Karpas-422 (cell line): ENCODE results near the gene IPO9. TPM values are rescaled to one million over a fixed set of nuclear protein-coding genes. Genes with fewer than 3 reads are reported as not detected.
"Not testable (repeated sequence)": the region's sequence is repeated elsewhere in the genome, so short reads cannot be mapped to it uniquely, and the experiment has no call there.

Source experiments
- DNase-seq: peaks from one replicate; pipeline ENCODE4 v3.0.0-alpha.2; 2015
- H2AFZ ChIP-seq: fragments of 200-600 bp; sonication (generic); 2 replicates; pipeline ENCODE4 v1.6.1; 2014; ENCODE audit warnings: antibody characterized with exemption, low read length, mixed read lengths
- H3K27ac ChIP-seq: fragments of 200-600 bp; sonication (generic); 2 replicates; pipeline ENCODE4 v1.5.1; 2014; ENCODE audit warnings: mild to moderate bottlenecking, low read length, moderate library complexity
- H3K27me3 ChIP-seq: fragments of 200-600 bp; sonication (generic); 2 replicates; pipeline ENCODE4 v1.6.1; 2014; ENCODE audit warnings: low read length, mixed read lengths
- H3K36me3 ChIP-seq: fragments of 200-600 bp; sonication (generic); 2 replicates; pipeline ENCODE4 v1.6.1; 2014; ENCODE audit warnings: low read length, mixed read lengths; ENCODE audit not compliant: insufficient read depth
- H3K4me1 ChIP-seq: fragments of 200-600 bp; sonication (generic); 2 replicates; pipeline ENCODE4 v1.6.1; 2014; ENCODE audit warnings: mild to moderate bottlenecking, low read length, mixed read lengths
- H3K4me2 ChIP-seq: fragments of 200-600 bp; sonication (generic); 2 replicates; pipeline ENCODE4 v1.6.1; 2014; ENCODE audit warnings: low read length, low read depth, mild to moderate bottlenecking; ENCODE audit not compliant: poor library complexity, severe bottlenecking
- H3K4me3 ChIP-seq: fragments of 200-600 bp; sonication (generic); 2 replicates; pipeline ENCODE4 v1.5.1; 2014; ENCODE audit warnings: mild to moderate bottlenecking, antibody characterized with exemption, low read length, mixed read lengths
- H3K79me2 ChIP-seq: fragments of 200-600 bp; sonication (generic); 2 replicates; pipeline ENCODE4 v1.6.1; 2014; ENCODE audit warnings: mild to moderate bottlenecking, low read length, mixed read lengths
- H3K9ac ChIP-seq: fragments of 200-600 bp; sonication (generic); 2 replicates; pipeline ENCODE4 v1.6.0; 2014; ENCODE audit warnings: low read length
- H3K9me2 ChIP-seq: fragments of 200-600 bp; sonication (generic), shearing (Covaris generic); replicated peaks from 2 replicates; pipeline ENCODE4 v1.6.0; 2014; ENCODE audit warnings: mild to moderate bottlenecking, low read length, moderate library complexity; ENCODE audit not compliant: insufficient read depth
- H3K9me3 ChIP-seq: fragments of 300-700, 200-600 bp; sonication (generic); 2 replicates; pipeline ENCODE4 v1.6.1; 2014; ENCODE audit warnings: low read length, mixed read lengths
- H4K20me1 ChIP-seq: fragments of 200-600 bp; sonication (generic); 2 replicates; pipeline ENCODE4 v1.6.1; 2014; ENCODE audit warnings: mild to moderate bottlenecking, antibody characterized with exemption, low read length, low read depth; ENCODE audit not compliant: insufficient read depth
- total RNA-seq: library from RNA; depleted of rRNA; stranded (reverse); fragments of >200 nt; shearing (Covaris generic); gene quantifications from 2 replicates; pipeline ENCODE4 v1.2.3, GENCODE V29; 2014; ENCODE audit warnings: low replicate concordance

IPO9 gene
- total RNA-seq, 1 experiment from 2014 or later, result 22.7 TPM

DNA sequence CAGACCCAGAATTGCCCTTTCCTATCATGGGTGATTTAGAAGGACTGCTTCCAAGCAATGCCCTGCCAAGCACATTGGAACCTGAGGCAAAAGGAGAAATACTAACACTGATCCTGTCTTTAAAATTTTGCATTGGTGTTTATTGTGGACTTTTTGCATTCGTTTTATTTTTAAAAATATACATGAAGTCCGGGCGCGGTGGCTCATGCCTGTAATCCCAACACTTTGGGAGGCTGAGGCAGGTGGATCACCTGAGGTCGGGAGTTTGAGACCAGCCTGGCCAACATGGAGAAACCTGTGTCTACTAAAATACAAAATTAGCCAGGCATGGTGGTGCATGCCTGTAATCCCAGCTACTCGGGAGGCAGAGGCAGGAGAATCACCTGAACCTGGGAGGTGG lies 72.1 kb downstream of the IPO9 start:
- not testable (repeated sequence) for H4K20me1 ChIP-seq, H3K36me3 ChIP-seq, H3K4me2 ChIP-seq, H3K9me3 ChIP-seq, H3K9ac ChIP-seq, H3K27ac ChIP-seq, H2AFZ ChIP-seq, DNase-seq, H3K4me1 ChIP-seq, H3K9me2 ChIP-seq, H3K4me3 ChIP-seq, H3K79me2 ChIP-seq, H3K27me3 ChIP-seq

DNA sequence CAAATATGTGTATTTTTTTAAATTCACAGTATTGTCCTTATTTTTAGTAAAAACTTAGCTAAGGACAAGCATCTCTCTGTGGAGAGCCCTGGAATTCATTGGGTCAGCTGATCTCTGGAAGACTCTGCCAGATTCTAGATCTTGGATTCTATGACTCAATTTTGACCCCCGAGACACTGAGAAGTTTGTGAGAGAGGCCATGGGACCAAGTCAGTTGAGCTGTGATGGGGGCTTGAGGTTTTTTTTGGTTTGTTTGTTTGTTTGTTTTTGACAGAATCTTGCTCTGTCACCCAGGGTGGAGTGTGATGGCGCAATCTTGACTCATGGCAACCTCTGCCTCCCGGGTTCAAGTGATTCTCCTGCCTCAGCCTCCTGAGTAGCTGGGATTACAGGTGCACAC lies 73.2 kb downstream of the IPO9 start:
- no peak overlapping the region for H3K27ac ChIP-seq
- no peak for DNase-seq
- no peak overlapping the region for H3K4me3 ChIP-seq
- no peaks in the 10 kb centered on the region for H3K27me3 ChIP-seq
- no peaks in the 10 kb centered on the region for H3K4me1 ChIP-seq
- no peak overlapping the region for H2AFZ ChIP-seq
- H3K9me2 ChIP-seq, result no peaks in the 10 kb centered on the region
- no peaks in the 10 kb centered on the region for H3K9me3 ChIP-seq
- H3K79me2 ChIP-seq, result no peaks in the 10 kb centered on the region
- no peaks in the 10 kb centered on the region for H4K20me1 ChIP-seq
- no peak overlapping the region for H3K9ac ChIP-seq
- no peaks in the 10 kb centered on the region for H3K36me3 ChIP-seq
- no peak overlapping the region for H3K4me2 ChIP-seq

DNA sequence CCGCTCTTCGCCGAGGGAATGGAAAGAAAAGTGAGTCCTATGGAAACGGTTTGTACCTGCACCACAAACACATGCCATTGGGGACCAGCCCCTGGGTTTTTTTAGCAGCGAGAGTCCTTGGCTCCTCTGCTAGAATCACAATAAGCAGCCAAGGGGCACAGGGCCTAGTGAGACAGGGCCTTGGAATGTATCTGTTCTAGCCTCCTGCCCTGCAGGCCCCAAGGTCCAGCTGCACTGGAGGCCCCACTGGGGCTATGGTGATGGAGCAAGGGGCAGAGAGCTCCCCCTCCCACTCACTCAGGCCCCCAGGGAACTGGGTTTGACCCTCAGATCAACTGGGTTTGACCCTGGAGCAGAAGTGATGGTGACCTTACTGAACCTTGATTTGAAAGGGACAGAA lies 74.2 kb downstream of the IPO9 start:
- Histone ChIP-seq H3K4me1 (no peaks in the 10 kb centered on the region), H4K20me1 (no peaks in the 10 kb centered on the region), H3K4me2 (no peak overlapping the region), H3K4me3 (no peak overlapping the region), H3K27ac (no peak overlapping the region), H3K79me2 (no peaks in the 10 kb centered on the region), H3K9me3 (no peaks in the 10 kb centered on the region), H3K9ac (no peak overlapping the region), H3K36me3 (no peaks in the 10 kb centered on the region), H3K27me3 (no peaks in the 10 kb centered on the region), H2AFZ (no peak overlapping the region), H3K9me2 (no peaks in the 10 kb centered on the region)
- no peak for DNase-seq

DNA sequence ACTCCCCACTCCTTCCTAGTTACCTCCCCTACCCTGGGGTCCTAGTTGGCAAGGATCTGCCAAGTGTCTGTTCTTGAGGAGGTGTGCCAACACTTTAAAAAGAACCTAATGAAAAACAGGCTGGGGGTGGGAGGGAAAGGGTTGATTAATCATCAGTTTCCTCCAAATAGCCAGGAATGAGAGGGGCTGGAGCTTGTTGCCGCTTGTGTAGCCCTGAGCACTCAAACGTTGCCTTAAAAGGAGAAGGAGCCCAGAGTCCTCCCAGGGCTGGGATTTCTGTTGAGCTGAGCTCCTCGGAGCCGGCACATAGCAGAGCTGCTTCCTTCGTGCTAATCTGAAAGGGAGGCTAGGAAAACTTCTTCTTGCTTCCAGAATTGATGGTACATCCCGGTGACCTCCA lies 75.6 kb downstream of the IPO9 start:
- DNase-seq, result no peak
- Histone ChIP-seq H4K20me1 (no peaks in the 10 kb centered on the region), H3K27me3 (no peaks in the 10 kb centered on the region), H3K36me3 (no peaks in the 10 kb centered on the region), H3K27ac (no peak overlapping the region), H2AFZ (no peak overlapping the region), H3K9me3 (no peaks in the 10 kb centered on the region), H3K4me2 (no peak overlapping the region), H3K9ac (no peak overlapping the region), H3K9me2 (no peaks in the 10 kb centered on the region), H3K4me3 (no peak overlapping the region), H3K4me1 (no peaks in the 10 kb centered on the region), H3K79me2 (no peaks in the 10 kb centered on the region)

DNA sequence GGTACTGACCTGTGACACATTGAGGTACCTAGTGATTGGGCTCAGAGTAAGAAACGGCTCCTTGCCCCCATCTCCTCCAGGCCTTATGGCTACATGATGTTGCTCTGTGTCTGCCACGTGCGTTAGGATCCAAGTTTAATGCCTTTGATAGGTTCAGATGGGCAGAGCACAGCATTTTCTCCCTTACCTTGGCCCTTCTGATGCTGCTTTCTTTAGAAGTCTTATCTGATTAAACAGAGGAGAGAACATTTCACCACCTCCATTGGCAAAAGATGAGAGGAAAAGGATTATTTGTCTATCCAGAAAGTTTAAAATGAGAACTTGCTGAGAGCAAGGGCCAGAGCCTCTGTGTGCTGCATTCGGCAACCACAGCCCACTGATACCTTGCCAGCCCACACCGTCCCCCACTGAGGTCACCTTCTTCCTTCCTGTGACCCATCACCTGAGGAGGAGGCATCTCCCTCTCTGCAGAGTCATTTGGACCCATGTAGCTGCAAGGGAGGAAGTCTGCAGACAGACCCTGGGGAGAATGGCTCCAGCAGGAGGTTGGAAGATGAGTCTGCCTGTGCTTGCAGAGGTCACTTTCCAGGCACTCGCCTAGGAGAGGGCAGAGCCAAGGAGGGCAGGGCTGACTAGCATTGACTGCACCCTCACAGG lies 76.4 kb downstream of the IPO9 start:
- Histone ChIP-seq H3K9me2 (no peaks in the 10 kb centered on the region), H3K4me2 (no peak overlapping the region), H3K9ac (no peak overlapping the region), H3K27me3 (no peaks in the 10 kb centered on the region), H2AFZ (no peak overlapping the region), H3K36me3 (no peaks in the 10 kb centered on the region), H4K20me1 (no peaks in the 10 kb centered on the region), H3K79me2 (no peaks in the 10 kb centered on the region), H3K27ac (no peak overlapping the region), H3K4me1 (no peaks in the 10 kb centered on the region), H3K9me3 (no peaks in the 10 kb centered on the region), H3K4me3 (no peak overlapping the region)
- no peak for DNase-seq

DNA sequence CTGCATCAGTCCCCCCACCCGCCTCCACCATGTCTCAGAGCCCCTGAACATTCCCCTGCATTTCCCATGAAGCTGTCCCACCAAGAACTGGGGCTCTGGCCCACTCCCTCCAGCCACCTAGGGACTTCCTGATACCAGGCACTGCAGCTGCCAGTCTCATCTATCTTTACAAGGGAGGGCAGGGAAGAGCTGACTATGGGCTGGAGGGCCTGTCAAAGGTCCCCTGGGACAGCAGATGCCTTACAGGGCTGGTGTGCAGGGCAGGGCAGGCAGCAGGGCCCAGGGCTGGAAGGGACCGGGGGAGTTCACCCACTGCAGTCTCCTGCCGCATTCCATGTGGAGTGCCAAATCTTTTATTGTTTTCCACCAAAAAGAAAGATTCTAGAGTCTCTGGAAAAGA lies 77.4 kb downstream of the IPO9 start:
- Histone ChIP-seq H3K27ac (no peak overlapping the region), H4K20me1 (no peaks in the 10 kb centered on the region), H2AFZ (no peak overlapping the region), H3K9me2 (no peaks in the 10 kb centered on the region), H3K79me2 (no peaks in the 10 kb centered on the region), H3K4me3 (no peak overlapping the region), H3K4me1 (no peaks in the 10 kb centered on the region), H3K9ac (no peak overlapping the region), H3K27me3 (no peaks in the 10 kb centered on the region), H3K36me3 (no peaks in the 10 kb centered on the region), H3K4me2 (no peak overlapping the region), H3K9me3 (no peaks in the 10 kb centered on the region)
- no peak for DNase-seq

DNA sequence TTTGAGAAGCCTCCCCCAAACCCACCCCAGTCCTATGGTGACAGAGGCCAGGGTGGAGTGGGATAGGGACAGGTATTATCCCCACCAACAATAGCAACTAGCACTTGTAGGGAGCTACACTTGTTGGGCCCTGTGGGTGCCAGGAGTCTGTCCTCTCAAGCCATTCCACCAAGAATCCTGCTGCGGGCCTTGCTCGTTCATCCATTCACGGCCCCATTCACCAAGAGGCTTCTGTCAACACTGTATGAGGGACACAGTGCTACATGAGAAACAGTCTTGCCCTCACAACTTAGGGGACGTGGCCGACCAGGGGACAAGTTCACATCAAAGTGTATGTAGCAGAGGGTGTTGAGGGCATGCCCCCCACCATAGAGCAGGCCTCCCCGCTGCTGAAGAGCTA lies 78.7 kb downstream of the IPO9 start:
- H3K4me3 ChIP-seq, result no peak overlapping the region
- DNase-seq, result no peak
- H3K79me2 ChIP-seq, result no peaks in the 10 kb centered on the region
- H3K9me2 ChIP-seq, result no peaks in the 10 kb centered on the region
- no peak overlapping the region for H3K27ac ChIP-seq
- no peak overlapping the region for H3K9ac ChIP-seq
- no peaks in the 10 kb centered on the region for H3K9me3 ChIP-seq
- no peak overlapping the region for H3K4me2 ChIP-seq
- no peaks in the 10 kb centered on the region for H3K27me3 ChIP-seq
- no peaks in the 10 kb centered on the region for H4K20me1 ChIP-seq
- no peaks in the 10 kb centered on the region for H3K36me3 ChIP-seq
- H2AFZ ChIP-seq, result no peak overlapping the region
- H3K4me1 ChIP-seq, result no peaks in the 10 kb centered on the region

DNA sequence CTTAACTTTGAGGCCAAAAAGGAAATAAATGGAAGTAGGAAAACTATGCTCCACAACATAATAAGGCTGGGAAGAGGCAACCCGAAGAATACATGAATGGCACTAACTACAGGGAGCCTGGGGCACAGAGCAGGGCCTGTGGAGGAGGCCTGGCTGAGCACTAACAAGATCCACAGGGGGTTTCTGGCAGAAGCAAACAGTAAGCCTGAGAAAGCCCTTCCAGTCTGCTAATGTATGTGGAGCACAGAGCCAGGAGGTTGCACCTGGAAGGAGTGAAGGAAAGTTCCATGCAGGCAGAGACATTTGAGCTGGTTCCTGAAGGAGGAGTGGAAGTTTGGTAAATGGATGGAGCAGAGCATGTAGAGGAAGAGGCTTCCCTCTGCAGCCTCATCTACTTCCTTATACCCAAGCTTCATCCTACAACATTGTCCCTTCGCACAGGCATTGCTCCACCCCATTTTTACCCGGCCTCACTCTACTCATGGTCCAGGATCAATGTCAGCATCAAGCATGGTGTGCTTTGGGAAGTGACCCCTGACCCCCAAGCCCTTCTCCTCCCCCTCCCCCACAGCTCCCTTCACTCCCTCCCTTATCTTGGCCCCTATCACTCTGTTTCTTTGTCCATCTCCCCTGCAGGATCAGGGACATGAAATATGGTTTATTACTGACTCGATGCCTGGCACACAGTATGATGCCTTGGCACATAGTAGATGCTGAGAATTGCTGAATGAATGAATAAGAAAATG lies 83.0 kb downstream of the IPO9 start:
- DNase-seq, result no peak
- Histone ChIP-seq H2AFZ (no peak overlapping the region), H3K4me3 (no peak overlapping the region), H3K9ac (no peak overlapping the region), H3K4me1 (no peaks in the 10 kb centered on the region), H3K9me3 (no peaks in the 10 kb centered on the region), H3K79me2 (no peaks in the 10 kb centered on the region), H3K36me3 (no peaks in the 10 kb centered on the region), H3K27ac (no peak overlapping the region), H3K9me2 (no peaks in the 10 kb centered on the region), H3K27me3 (no peaks in the 10 kb centered on the region), H4K20me1 (no peaks in the 10 kb centered on the region), H3K4me2 (no peak overlapping the region)
